Mucosa of descending colon (tissue), 3 donors: Measurements from ENCODE around the gene COTL1. TPM values are rescaled to one million over a fixed set of nuclear protein-coding genes. Genes with fewer than 3 reads are reported as not detected.
A peak's percentile ranks its signal among the peaks of the same experiment; 100 is the strongest.

Experiments used
- ATAC-seq: fragments of 200-7000 bp; cut with Tn5 transposase; one replicate; pipeline ENCODE4 v1.9.1; 2020; ENCODE audit warnings: mild to moderate bottlenecking, moderate library complexity
- DNase-seq, 3 donors: peaks; one replicate each; pipeline ENCODE4 v3.0.0-alpha.2; 2020
- H3K36me3 ChIP-seq: fragments of 200-600 bp; one replicate; pipeline ENCODE4 v1.8.0; 2021; ENCODE audit warnings: low read depth, mild to moderate bottlenecking
- H3K4me1 ChIP-seq: fragments of 200-600 bp; one replicate; pipeline ENCODE4 v1.8.0; 2021; ENCODE audit warnings: low read depth, mild to moderate bottlenecking
- H3K4me3 ChIP-seq: fragments of 200-600 bp; one replicate; pipeline ENCODE4 v1.8.0; 2021; ENCODE audit warnings: mild to moderate bottlenecking
- H3K9me3 ChIP-seq: fragments of 200-600 bp; one replicate; pipeline ENCODE4 v1.8.0; 2021; ENCODE audit warnings: mild to moderate bottlenecking
- CTCF ChIP-seq: fragments of 200-600 bp; IDR thresholded peaks from one replicate; pipeline ENCODE4 v1.8.0; 2022; ENCODE audit warnings: antibody characterized with exemption, mild to moderate bottlenecking
- intact Hi-C, 2 donors: fragments of 100-400 bp; cut with DNase I in 1 of 2; cut with micrococcal nuclease in 1 of 2; formaldehyde crosslinking; loops; one replicate each; pipeline versions ENCODE4 v1.11.0 to v1.11.1; 2022; cut with DNase I, micrococcal nuclease
- long read RNA-seq, 2 donors: library from polyadenylated mRNA; unstranded; transcript quantifications; one replicate each; pipeline ENCODE4 v2.0.0, GENCODE V29; 2019 to 2021
- total RNA-seq, 3 donors: library from RNA; stranded (reverse); fragmentation: NEBNext Ultra II Directional in 2 of 3; extraction: Animal tissue kit (Norgen Biotek cat#: 25700) in 2 of 3; gene quantifications; one replicate each; pipeline versions ENCODE4 v1.2.1 to v1.2.4, GENCODE V29; 2021 to 2023
- donor health status: DM: no; HTN: no; CAD: no; lungs with moderate emphysema.
- donor health status: DM: no; HTN: no; CAD: no.
- donor health status: DM: no; HTN: yes; CAD: no.

COTL1 gene
- 100 to 1,000 TPM in 1 of 3 donors, 10 to 100 TPM in 2; 52.8 to 120 (median 56.8) TPM for total RNA-seq
- long read RNA-seq, donor 1, transcript COTL1-201 (4 exons, 1,843 nt): major isoform, 111 of 158 reads
- long read RNA-seq, donor 1, partial matches to known transcripts: 46 of 158 reads
- long read RNA-seq, donor 1, other reads (novel, unspliced or antisense): 0 of 158 reads
- long read RNA-seq, donor 2, transcript COTL1-201 (4 exons, 1,843 nt): major isoform, 216 of 233 reads
- long read RNA-seq, donor 2, partial matches to known transcripts: 10 of 233 reads
- long read RNA-seq, donor 2, other reads (novel, unspliced or antisense): 7 of 233 reads

- intact Hi-C loops: no loop called here
- TF ChIP-seq CTCF: no peak
Measured at GRCh38 chr16:84617791-84618580, at the start of gene COTL1. Gene COTL1, minus strand, starts transcription at chr16:84618078. Its CDS starts 164 bp downstream, at chr16:84617914.

GRCh38 chr16:84665843-84666242, 48.0 kb upstream of the COTL1 start:
- intact Hi-C loops: no loop called here
- no peak for TF ChIP-seq CTCF
- DNase-seq (no peak), ATAC-seq (no peak)
- no peak overlapping the region for H3K4me3 ChIP-seq
- peaks cover 10% of the 10 kb centered on the region for H3K4me1 ChIP-seq
- H3K36me3 ChIP-seq: no peaks in the 10 kb centered on the region
- no peaks in the 10 kb centered on the region for H3K9me3 ChIP-seq

More at GRCh38 chr16:84617791-84618580, at the start of gene COTL1:
- no peaks in the 10 kb centered on the region for H3K9me3 ChIP-seq
- ATAC-seq (peak; percentile 90), DNase-seq (peak; percentile 97 to 98 (median 97))
- no peaks in the 10 kb centered on the region for H3K36me3 ChIP-seq
- H3K4me3 ChIP-seq: peak within 1 kb of the TSS; percentile 63
- peaks cover 13% of the 10 kb centered on the region for H3K4me1 ChIP-seq

DNA sequence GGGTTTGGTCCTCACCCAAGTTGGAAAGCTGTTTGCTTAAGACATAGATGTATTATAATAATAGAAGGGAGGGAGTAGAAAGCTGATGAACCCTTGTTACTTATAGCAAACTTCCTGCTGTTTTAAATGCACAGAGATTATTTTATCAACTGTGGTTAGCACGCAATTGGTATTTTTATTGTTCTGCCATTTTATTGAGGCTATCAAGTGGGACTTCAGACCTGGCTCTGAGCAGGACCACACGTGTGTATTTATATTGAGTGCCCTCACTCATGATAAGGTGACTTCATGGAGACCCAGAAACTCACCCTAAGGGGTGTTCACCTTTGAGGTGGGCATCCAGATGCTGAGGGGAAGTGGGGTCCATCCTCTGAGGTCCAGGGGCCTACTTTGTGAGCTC, 47.5 kb upstream of the COTL1 start:
- intact Hi-C loops: no loop called here
- H3K36me3 ChIP-seq: no peaks in the 10 kb centered on the region
- H3K4me3 ChIP-seq: no peak overlapping the region
- H3K4me1 ChIP-seq: peaks cover 10% of the 10 kb centered on the region
- no peaks in the 10 kb centered on the region for H3K9me3 ChIP-seq
- DNase-seq (no peak), ATAC-seq (peak; percentile 64)
- TF ChIP-seq CTCF: no peak

GRCh38 chr16:84663433-84664101, 45.7 kb upstream of the COTL1 start:
- no peaks in the 10 kb centered on the region for H3K9me3 ChIP-seq
- H3K4me3 ChIP-seq: no peak overlapping the region
- peaks cover 4% of the 10 kb centered on the region for H3K36me3 ChIP-seq
- DNase-seq (no peak), ATAC-seq (peak; percentile 14)
- peaks cover 10% of the 10 kb centered on the region for H3K4me1 ChIP-seq
- intact Hi-C loops: no loop called here
- no peak for TF ChIP-seq CTCF

- H3K4me1 ChIP-seq: peaks cover 10% of the 10 kb centered on the region
- ATAC-seq (no peak), DNase-seq (no peak)
- no peaks in the 10 kb centered on the region for H3K9me3 ChIP-seq
- H3K36me3 ChIP-seq: peaks cover 11% of the 10 kb centered on the region
- intact Hi-C loops: no loop called here
- TF ChIP-seq CTCF: no peak
- no peak overlapping the region for H3K4me3 ChIP-seq
Measured at GRCh38 chr16:84662471-84662870, 44.6 kb upstream of the COTL1 start.
